HG03108 (cell line): ENCODE results near the gene ADAMTS20.
"Not testable (repeated sequence)": the region's sequence is repeated elsewhere in the genome, so short reads cannot be mapped to it uniquely, and the experiment has no call there.

ENCODE experiments used
- ATAC-seq: cut with Tn5 transposase; IDR thresholded peaks from one replicate; pipeline ENCODE4 v1.9.1; 2021; ENCODE audit warnings: moderate library complexity; ENCODE audit not compliant: unreplicated experiment

ADAMTS20 gene

GRCh38 chr12:43370263-43370662 is 181.7 kb downstream of the ADAMTS20 start:
- ATAC-seq, result no peak

DNA sequence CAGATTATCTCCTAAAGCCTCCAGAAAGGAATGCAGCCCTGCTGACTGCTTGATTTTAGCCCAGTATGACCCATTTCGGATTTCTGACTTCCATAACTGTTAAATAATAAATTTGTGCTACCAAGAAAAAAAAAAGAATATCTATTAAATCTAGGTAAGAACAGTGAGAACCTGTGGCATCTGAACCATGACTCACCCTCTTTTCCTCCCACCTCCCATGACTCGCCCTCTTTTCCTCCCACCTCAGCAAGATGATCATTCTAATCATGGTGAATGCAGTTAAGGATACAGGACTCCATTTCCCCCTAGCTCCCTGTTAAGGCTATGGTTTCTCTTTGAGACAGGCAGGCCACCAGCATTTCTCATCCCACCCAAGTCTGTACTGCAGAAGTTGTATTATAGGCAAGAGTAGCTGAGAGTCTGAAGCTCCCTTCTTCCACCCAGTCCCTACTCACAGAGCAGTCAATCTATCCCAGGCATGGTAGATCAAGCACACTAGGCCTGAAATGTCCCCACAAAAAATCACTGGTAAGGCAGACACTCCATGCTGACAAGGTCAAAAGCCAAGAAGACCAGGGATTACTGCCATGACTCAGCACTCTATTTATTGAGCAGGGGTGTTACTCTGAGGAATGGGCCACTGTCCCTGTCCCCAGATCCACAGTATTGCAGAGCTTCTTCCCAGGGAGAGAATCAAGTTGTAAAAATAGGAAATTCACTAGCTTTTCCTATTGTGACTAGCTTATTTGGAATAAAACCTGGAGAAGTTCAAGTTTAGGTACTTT is 188.9 kb downstream of the ADAMTS20 start:
- ATAC-seq, result no peak

DNA sequence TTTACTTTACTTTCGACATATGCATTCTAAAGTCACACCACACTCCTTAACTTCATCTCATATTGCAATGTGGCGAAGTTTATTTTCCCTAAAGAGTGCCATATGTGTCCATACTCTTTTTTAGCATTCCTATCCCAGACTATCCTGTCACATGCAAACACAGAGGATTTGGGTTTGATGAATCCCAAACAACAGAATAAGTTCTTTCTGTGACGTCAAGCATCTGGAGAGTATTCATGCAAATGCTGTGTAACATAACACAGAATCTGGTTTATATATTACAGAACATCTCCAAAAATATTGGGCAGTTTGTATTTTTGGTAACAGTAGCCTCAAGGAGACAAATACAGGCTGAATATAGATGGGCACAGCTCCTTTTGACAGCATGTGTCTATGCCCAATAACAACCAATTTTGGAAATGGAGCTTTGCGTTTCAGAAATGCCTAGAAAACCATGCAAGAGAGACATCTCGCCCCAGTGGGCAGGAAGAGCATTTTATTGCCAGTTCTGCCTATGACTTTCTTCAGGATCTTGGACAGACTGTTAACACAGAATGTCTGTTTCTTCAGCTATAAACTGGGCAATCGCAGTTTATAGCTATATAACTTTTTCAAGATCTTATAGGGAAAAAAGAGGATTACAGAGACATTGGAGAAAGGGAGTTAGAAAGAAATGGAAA is 190.8 kb downstream of the ADAMTS20 start:
- no peak for ATAC-seq

GRCh38 chr12:43360001-43360400 is 192.0 kb downstream of the ADAMTS20 start:
- ATAC-seq, result not testable (repeated sequence)

GRCh38 chr12:43357141-43357540 is 194.9 kb downstream of the ADAMTS20 start:
- ATAC-seq, result no peak

DNA sequence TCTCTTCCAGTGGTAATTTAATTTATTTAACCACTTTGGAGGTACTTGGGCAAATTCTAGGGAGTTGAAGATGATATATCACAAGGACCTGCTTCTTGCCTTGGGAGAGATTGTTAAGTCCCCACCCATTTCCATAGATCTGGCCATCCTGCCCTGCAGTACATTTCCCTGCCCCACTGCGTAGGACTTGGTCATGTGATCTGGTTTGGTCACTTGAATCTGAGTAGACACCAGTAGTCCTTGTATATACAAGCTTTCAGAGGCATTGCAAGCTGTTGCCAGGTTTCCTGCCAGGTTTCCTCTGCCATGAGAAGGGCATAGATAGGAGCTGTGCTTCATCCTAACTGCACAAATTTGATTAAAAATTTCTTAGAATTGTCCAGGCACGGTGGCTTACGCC is 200.0 kb downstream of the ADAMTS20 start:
- no peak for ATAC-seq

DNA sequence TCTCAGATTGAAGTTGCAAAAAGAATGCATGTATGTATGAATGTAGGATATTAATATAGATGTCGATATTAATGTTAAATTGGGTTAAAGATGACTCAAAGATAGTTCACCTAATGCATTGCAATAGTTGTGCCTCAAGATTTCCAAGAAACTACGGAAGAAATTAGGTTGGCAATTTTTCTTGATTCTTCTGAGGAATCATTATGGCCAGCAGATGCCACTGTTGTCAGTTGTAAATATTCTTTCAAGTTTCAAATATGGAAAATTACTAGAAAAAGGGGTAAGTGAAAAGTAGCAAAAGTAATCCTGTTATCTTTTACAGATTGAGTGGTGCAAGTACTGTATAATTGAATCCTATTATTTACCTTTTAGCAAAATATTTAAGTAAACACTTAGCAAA is 202.1 kb downstream of the ADAMTS20 start:
- no peak for ATAC-seq

GRCh38 chr12:43348221-43348620 is 203.8 kb downstream of the ADAMTS20 start:
- no peak for ATAC-seq

- no peak for ATAC-seq
Observed at GRCh38 chr12:43347026-43347425, 205.0 kb downstream of the ADAMTS20 start.

DNA sequence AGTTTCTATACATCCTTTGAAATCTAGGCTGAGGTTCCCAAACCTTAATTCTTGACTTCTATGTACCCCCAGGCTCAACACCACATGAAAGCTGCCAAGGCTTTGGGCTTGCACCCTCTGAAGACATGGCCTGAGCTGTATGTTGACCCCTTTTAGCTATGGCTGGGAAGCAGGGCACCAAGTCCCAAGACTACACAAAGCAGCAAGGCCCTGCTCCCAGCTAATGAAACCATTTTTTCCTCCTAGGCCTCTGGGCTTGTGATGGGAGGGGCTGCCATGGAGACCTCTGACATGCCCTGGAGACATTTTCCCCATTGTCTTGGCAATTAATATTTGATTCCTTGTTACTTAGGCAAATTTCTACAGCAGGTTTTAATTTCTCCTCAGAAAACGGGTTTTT is 207.0 kb downstream of the ADAMTS20 start:
- ATAC-seq, result no peak

GRCh38 chr12:43341785-43342313 is 210.2 kb downstream of the ADAMTS20 start:
- not testable (repeated sequence) for ATAC-seq

DNA sequence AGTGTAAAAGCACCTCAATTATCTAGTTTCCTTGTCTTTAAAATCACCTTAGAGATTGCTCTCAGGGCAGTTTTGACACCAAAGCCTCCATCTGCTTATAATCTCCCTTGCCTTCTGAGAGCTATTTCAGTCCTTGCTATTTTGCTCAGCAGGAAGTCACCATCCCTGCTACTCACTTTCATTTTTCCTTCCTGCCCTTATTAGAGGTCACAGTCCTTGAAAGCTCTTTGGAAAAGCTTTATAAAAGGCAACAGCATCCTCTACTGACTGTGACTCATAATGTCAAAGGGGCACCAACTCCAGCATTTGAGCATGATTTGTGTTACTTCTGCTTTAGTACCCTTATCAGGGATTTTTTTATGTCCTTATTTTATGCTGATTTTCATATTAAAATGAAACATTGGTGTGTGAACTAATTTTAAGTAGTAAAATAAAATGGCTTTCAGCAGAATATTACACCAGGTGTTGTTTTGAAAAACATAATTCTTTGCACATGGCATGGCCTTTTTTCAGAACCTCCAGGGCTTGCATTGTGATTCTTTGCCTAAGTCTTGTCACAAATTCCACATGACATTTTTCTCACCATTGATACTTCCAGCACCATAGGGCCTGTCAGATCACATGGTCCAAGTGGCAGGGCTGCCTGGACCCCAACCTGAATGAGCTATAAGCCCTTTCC is 213.0 kb downstream of the ADAMTS20 start:
- peak; percentile 54 for ATAC-seq

DNA sequence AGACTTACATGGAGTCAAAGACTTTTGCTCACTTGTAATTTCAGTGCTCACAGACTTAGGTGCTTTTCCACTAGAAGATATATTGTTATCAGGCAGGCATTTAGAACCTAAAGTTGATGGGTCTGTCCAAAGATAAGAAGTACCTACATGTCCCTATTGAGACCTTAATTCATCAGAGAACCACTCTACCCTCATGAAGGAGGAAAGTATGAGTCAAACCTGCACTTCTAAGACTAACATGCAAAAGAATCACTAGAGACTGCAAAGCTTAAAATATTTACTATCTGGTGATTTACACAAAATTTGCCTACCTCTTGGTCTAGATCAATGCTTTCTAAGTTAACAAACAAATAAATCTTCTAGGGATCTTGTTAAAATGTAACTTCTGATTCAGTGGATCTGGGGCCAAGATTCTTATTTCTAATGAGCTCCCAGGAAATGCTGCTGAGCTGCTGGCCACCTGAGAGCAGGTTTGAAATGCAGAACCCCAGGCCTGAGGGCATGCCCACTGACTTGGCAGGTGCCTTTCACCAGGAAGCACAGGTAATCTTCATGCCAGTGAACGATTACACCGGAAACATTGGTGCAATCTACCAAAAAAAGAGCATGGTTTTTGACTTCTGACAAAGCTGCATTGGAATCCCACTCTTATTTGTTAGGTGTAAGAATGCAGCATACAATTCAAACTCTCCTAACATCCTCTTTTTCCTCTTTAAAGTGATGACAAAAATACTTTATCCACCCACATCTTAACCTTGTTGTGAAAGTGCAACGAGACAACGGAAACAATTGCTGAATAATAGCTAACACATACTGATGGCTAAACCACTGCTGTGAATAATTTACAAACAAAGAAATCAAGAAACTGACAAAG is 214.2 kb downstream of the ADAMTS20 start:
- ATAC-seq, result peak; percentile 60

- no peak for ATAC-seq
Observed at GRCh38 chr12:43336962-43337555, 214.9 kb downstream of the ADAMTS20 start.

GRCh38 chr12:43333644-43334043 is 218.4 kb downstream of the ADAMTS20 start:
- ATAC-seq, result no peak

GRCh38 chr12:43332977-43333640 is 218.9 kb downstream of the ADAMTS20 start:
- ATAC-seq, result no peak

- no peak for ATAC-seq
Observed at GRCh38 chr12:43331935-43332334, 220.1 kb downstream of the ADAMTS20 start.

DNA sequence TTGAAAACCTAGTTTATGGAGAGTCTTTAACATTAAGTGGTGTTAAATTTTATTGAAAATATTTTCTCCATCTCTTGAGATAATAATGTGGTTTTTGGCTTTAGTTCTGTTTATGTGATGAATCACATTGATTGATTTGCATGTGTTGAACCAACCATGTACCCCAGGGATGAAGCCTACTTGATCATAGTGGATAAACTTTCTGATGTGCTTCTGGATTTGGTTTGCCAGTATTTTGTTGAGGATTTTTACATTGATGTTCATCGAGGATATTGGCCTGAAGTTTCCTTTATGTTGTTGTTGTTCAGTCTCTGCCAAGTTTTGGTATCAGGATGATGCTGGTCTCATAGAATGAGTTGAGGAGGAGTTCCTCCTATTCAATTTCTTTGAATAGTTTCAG is 222.6 kb downstream of the ADAMTS20 start:
- ATAC-seq, result no peak

DNA sequence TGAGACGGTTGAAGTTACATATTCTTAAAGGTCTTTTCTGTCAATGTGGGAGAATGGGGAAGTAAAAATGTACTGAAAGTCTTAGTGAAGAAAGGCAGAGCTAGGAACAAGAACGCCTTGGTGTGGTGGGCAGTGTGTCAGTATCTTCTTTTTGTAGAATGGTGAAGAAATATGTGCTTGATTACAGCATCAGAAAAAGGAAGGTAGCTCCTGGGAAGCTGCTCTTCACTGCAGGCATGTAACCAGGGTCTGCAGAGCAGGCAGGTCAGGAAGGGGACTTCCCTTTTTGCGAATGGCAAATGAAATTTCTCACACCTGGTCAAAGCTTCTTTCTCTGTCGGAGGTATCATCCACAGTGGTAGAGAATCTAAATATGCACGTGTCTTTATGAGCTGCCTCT is 226.2 kb downstream of the ADAMTS20 start:
- no peak for ATAC-seq

GRCh38 chr12:43320281-43320680 is 231.7 kb downstream of the ADAMTS20 start:
- no peak for ATAC-seq
